Nephron (organoid): ENCODE data around the gene ZNF594.
"Not testable (repeated sequence)": the region's sequence is repeated elsewhere in the genome, so short reads cannot be mapped to it uniquely, and the experiment has no call there.

Experiments
- H3K27ac Mint-ChIP-seq, 3 experiments: 2 replicates each; pipeline ENCODE4 v1.8.0; 2020; ENCODE audit warnings: mixed read lengths in 3 of 3, mild to moderate bottlenecking in 2 of 3, moderate library complexity in 1 of 3
- H3K27me3 Mint-ChIP-seq: 2 replicates; pipeline ENCODE4 v1.8.0; 2021; ENCODE audit warnings: low read depth, mild to moderate bottlenecking, moderate library complexity, mixed read lengths
- H3K36me3 Mint-ChIP-seq: 2 replicates; pipeline ENCODE4 v1.8.0; 2020; ENCODE audit warnings: low read depth, mixed read lengths
- H3K4me1 Mint-ChIP-seq: 2 replicates; pipeline ENCODE4 v1.8.0; 2020; ENCODE audit warnings: mixed read lengths
- H3K4me3 Mint-ChIP-seq, 3 experiments: 2 replicates each; pipeline ENCODE4 v1.8.0; 2020; ENCODE audit warnings: mild to moderate bottlenecking in 3 of 3, mixed read lengths in 3 of 3, moderate library complexity in 2 of 3
- H3K9me3 Mint-ChIP-seq: 2 replicates; pipeline ENCODE4 v1.8.0; 2020; ENCODE audit warnings: mixed read lengths
- CTCF ChIP-seq, 3 experiments: fragments of 200-600 bp; sonication (generic); IDR thresholded peaks; one replicate each; pipeline ENCODE4 v1.5.0; 2021; ENCODE audit warnings: antibody characterized with exemption in 3 of 3; ENCODE audit not compliant: unreplicated experiment in 3 of 3

The ZNF594 gene

GRCh38 chr17:5184288-5184687, 7.4 kb downstream of the ZNF594 start:
- Mint-ChIP-seq H3K27ac (no peak overlapping the region), H3K27me3 (peaks cover 4% of the 10 kb centered on the region), H3K4me1 (no peaks in the 10 kb centered on the region), H3K4me3 (no peak overlapping the region), H3K9me3 (peaks cover 86% of the 10 kb centered on the region), H3K36me3 (peaks cover 100% of the 10 kb centered on the region)
- no peak for TF ChIP-seq CTCF (IDR thresholded peaks at IDR 0.05; ENCODE audit: unreplicated experiment in 3 of 3)

- H3K4me1 Mint-ChIP-seq: no peaks in the 10 kb centered on the region
- peaks cover 100% of the 10 kb centered on the region for H3K36me3 Mint-ChIP-seq
- no peak overlapping the region for H3K4me3 Mint-ChIP-seq
Observed at GRCh38 chr17:5183410-5183793, 8.3 kb downstream of the ZNF594 start.

GRCh38 chr17:5182597-5183409, 8.9 kb downstream of the ZNF594 start:
- H3K27me3 Mint-ChIP-seq: peaks cover 4% of the 10 kb centered on the region
- TF ChIP-seq CTCF (IDR thresholded peaks at IDR 0.05; ENCODE audit: unreplicated experiment in 3 of 3): no peak
- peaks cover 98% of the 10 kb centered on the region for H3K36me3 Mint-ChIP-seq
- peaks cover 88% of the 10 kb centered on the region for H3K9me3 Mint-ChIP-seq
- no peak overlapping the region for H3K4me3 Mint-ChIP-seq
- H3K27ac Mint-ChIP-seq: no peak overlapping the region
- H3K4me1 Mint-ChIP-seq: no peaks in the 10 kb centered on the region

More at GRCh38 chr17:5183410-5183793, 8.3 kb downstream of the ZNF594 start:
- Mint-ChIP-seq H3K9me3 (peaks cover 92% of the 10 kb centered on the region), H3K27me3 (peaks cover 4% of the 10 kb centered on the region), H3K27ac (no peak overlapping the region)
- TF ChIP-seq CTCF (IDR thresholded peaks at IDR 0.05; ENCODE audit: unreplicated experiment in 3 of 3): no peak

- peaks cover 4% of the 10 kb centered on the region for H3K27me3 Mint-ChIP-seq
- H3K36me3 Mint-ChIP-seq: peaks cover 98% of the 10 kb centered on the region
- H3K9me3 Mint-ChIP-seq: peaks cover 85% of the 10 kb centered on the region
- H3K4me1 Mint-ChIP-seq: no peaks in the 10 kb centered on the region
- no peak for TF ChIP-seq CTCF (IDR thresholded peaks at IDR 0.05; ENCODE audit: unreplicated experiment in 3 of 3)
- no peak overlapping the region for H3K27ac Mint-ChIP-seq
- H3K4me3 Mint-ChIP-seq: no peak overlapping the region
Observed at GRCh38 chr17:5181509-5182305, 10.0 kb downstream of the ZNF594 start.

- Mint-ChIP-seq H3K36me3 (peaks cover 98% of the 10 kb centered on the region), H3K4me1 (no peaks in the 10 kb centered on the region), H3K4me3 (no peak overlapping the region), H3K9me3 (peaks cover 80% of the 10 kb centered on the region), H3K27ac (no peak overlapping the region), H3K27me3 (no peaks in the 10 kb centered on the region)
- no peak for TF ChIP-seq CTCF (IDR thresholded peaks at IDR 0.05; ENCODE audit: unreplicated experiment in 3 of 3)
Observed at GRCh38 chr17:5179003-5179402, 12.7 kb downstream of the ZNF594 start.

- not testable (repeated sequence) for H3K27ac Mint-ChIP-seq, H3K4me3 Mint-ChIP-seq, H3K27me3 Mint-ChIP-seq, H3K4me1 Mint-ChIP-seq
- Mint-ChIP-seq H3K36me3 (peaks cover 79% of the 10 kb centered on the region), H3K9me3 (peaks cover 56% of the 10 kb centered on the region)
Observed at GRCh38 chr17:5175027-5175426, 16.6 kb downstream of the ZNF594 start.

- not testable (repeated sequence) for H3K9me3 Mint-ChIP-seq, H3K36me3 Mint-ChIP-seq, H3K4me3 Mint-ChIP-seq, H3K27me3 Mint-ChIP-seq, H3K4me1 Mint-ChIP-seq, H3K27ac Mint-ChIP-seq
Observed at GRCh38 chr17:5165791-5166564, 25.7 kb downstream of the ZNF594 start.
